Sigmoid colon (tissue), 7 donors: ENCODE data around the gene GSAP. TPM values are rescaled to one million over a fixed set of nuclear protein-coding genes. Genes with fewer than 3 reads are reported as not detected.
A peak's percentile ranks its signal among the peaks of the same experiment; 100 is the strongest.

Experiments
- DNase-seq: peaks from one replicate; pipeline ENCODE4 v3.0.0-alpha.2; 2019
- H3K27ac ChIP-seq, 4 donors: fragments of 200-600 bp; sonication (generic); one replicate each; pipeline ENCODE4 v1.5.1; 2016 to 2019; ENCODE audit warnings: mild to moderate bottlenecking in 1 of 4
- H3K27me3 ChIP-seq, 3 donors: fragments of 200-600 bp; sonication (generic); one replicate each; pipeline ENCODE4 v1.5.1; 2019; ENCODE audit warnings: mild to moderate bottlenecking in 1 of 3
- H3K36me3 ChIP-seq, 4 donors: fragments of 200-600 bp; sonication (generic); one replicate each; pipeline ENCODE4 v1.5.1; 2016 to 2019
- H3K4me1 ChIP-seq, 4 donors: fragments of 200-600 bp; sonication (generic); one replicate each; pipeline ENCODE4 v1.5.1; 2017 to 2019
- H3K4me3 ChIP-seq, 4 donors: fragments of 200-600 bp; sonication (generic); one replicate each; pipeline ENCODE4 v1.5.1; 2017 to 2019; ENCODE audit warnings: mild to moderate bottlenecking in 2 of 4, moderate library complexity in 1 of 4
- H3K9me3 ChIP-seq, 4 donors: fragments of 200-600 bp in 3 of 4; sonication (generic) in 3 of 4; one replicate each; pipeline versions ENCODE4 v1.5.1 to v1.6.1; 2013 to 2019
- EP300 ChIP-seq, 4 donors: sonication (generic); formaldehyde crosslinking; IDR thresholded peaks; one replicate each; pipeline ENCODE4 v1.6.1; 2017; ENCODE audit warnings: antibody characterized with exemption in 4 of 4
- POLR2A ChIP-seq, 2 donors: fragments of 450-650 bp; IDR thresholded peaks; one replicate each; pipeline ENCODE4 v1.6.1; 2016; ENCODE audit warnings: antibody characterized with exemption in 2 of 2, mild to moderate bottlenecking in 2 of 2, moderate library complexity in 2 of 2
- POLR2AphosphoS5 ChIP-seq, 4 donors: sonication (generic); formaldehyde crosslinking; IDR thresholded peaks; one replicate each; pipeline ENCODE4 v1.6.1; 2017; ENCODE audit warnings: antibody characterized with exemption in 4 of 4
- WGBS, 2 donors: extraction: QIAGEN DNeasy Blood & Tissue Kit; methylation state at CpG; one replicate each; pipeline ENCODE4 v1.1.7; 2013; 5-methylcytosine and 5-hydroxymethylcytosine counted together
- intact Hi-C: fragments of 100-400 bp; cut with DNase I; formaldehyde crosslinking; loops from one replicate; pipeline ENCODE4 v1.15.1; 2023
- polyA plus RNA-seq, 3 donors: library from polyadenylated mRNA; stranded (reverse); fragments of 200-250 nt; gene quantifications; one replicate each; pipeline ENCODE4 v1.2.3, GENCODE V29; 2013
- total RNA-seq, 4 donors: library from RNA; depleted of rRNA; stranded (reverse); fragments of >200 nt; gene quantifications; one replicate each; pipeline ENCODE4 v1.1.0, GENCODE V29; 2016
- TF ChIP-seq, protein P1 (sequence below), 4 experiments: fragments of 450-650 bp in 3 of 4; fragments of 200-600 bp in 1 of 4; IDR thresholded peaks; one replicate each; pipeline ENCODE4 v1.5.1; 2016 to 2019; ENCODE audit warnings: antibody characterized with exemption in 4 of 4, mild to moderate bottlenecking in 3 of 4, moderate library complexity in 2 of 4
- donor health status: healthy with polysubstance abuse.
- donor health status: Bipolar disorder and iron deficiency.
- donor health status: healthy.

The GSAP gene
- total and polyA plus RNA-seq, 7 donors, result 3.6 to 30.2 (median 15.1) TPM

DNA sequence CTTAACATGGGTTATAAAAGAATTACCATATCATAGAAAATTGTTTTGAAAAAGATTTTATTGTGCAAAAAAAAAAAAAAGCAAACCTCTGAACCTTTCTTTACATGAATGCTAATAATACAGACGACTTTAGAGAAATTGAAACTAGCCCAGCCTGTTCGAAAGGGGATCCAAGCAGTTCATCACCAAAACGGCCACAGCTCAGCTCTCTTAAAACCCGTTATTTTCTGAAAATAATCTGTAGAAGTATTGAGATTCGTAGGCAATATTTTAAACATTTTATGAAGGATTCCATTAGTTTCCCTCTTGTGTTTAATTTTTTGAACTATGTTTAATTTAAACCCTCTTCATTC lies 9.9 kb upstream of the GSAP start:
- DNase-seq, result no peak
- WGBS, 2 donors, result 64 to 75% methylated on average over 5 of the region's 5 CpGs
- no peaks in the 10 kb centered on the region for H3K9me3 ChIP-seq
- no peaks in the 10 kb centered on the region for H3K27me3 ChIP-seq
- H3K4me3 ChIP-seq, result peak overlapping the region in 3 of 4 donors; percentile 5 to 24 (median 7)
- TF ChIP-seq, protein P1, sequence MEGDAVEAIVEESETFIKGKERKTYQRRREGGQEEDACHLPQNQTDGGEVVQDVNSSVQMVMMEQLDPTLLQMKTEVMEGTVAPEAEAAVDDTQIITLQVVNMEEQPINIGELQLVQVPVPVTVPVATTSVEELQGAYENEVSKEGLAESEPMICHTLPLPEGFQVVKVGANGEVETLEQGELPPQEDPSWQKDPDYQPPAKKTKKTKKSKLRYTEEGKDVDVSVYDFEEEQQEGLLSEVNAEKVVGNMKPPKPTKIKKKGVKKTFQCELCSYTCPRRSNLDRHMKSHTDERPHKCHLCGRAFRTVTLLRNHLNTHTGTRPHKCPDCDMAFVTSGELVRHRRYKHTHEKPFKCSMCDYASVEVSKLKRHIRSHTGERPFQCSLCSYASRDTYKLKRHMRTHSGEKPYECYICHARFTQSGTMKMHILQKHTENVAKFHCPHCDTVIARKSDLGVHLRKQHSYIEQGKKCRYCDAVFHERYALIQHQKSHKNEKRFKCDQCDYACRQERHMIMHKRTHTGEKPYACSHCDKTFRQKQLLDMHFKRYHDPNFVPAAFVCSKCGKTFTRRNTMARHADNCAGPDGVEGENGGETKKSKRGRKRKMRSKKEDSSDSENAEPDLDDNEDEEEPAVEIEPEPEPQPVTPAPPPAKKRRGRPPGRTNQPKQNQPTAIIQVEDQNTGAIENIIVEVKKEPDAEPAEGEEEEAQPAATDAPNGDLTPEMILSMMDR (IDR thresholded peaks at IDR 0.05), result no peak
- TF ChIP-seq POLR2AphosphoS5 (IDR thresholded peaks at IDR 0.05), result no peak
- TF ChIP-seq POLR2A (IDR thresholded peaks at IDR 0.05), result no peak
- TF ChIP-seq EP300 (IDR thresholded peaks at IDR 0.05), result no peak
- no peaks in the 10 kb centered on the region for H3K36me3 ChIP-seq
- intact Hi-C loops, result no loop called here
- H3K4me1 ChIP-seq, result peaks cover 0 to 9% (median 0%) of the 10 kb centered on the region in 4 donors
- H3K27ac ChIP-seq, result peak overlapping the region in 3 of 4 donors; percentile 31 to 45 (median 39)

DNA sequence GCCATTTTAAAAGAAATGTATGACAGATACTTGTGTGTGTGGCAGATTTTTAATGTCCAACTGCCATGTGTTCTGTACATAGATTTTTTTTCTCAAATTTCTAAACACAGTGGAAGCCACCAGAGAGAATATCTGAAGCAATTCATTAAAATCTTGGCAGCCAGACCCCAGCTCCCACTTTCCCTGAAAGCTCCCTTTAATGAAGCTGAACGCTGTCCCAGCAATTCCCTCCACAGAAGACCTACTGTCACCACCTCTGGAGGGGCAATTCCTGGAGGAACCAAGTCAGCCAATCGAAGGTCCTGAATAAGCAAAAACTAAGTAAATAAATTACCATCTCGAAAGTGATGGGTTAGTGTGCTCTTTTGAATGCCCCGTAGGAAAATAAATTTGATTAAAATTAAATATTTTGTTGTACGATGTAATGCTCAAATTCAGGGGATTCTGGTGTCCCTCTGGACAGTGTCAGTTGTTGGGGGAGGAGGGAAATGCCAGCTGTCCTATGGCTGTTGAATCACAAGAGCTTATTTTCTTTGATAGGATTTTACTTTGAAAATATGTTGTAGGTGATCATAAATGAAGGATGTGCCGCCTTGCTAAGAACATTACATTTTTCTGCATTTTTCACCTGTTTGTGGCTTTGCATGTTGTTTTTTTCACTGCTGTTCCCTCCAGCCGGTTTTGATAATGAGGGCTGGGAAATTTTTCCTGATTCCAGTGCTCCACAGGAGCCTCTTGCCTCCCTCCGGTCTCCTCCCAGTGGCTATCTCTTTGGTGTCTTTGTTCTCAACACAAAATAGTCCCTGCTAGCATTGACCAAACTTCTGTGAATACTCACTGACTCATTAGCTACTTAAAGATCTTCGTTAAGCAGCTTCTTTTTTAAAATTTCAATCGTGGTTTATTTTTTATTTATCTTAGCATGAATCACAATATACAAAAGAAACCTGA lies 9.2 kb upstream of the GSAP start:
- 65 to 70% methylated on average over 10 of the region's 10 CpGs for WGBS, 2 donors
- intact Hi-C loops, result no loop called here
- Histone ChIP-seq H3K4me3 (peak overlapping the region in 3 of 4 donors; percentile 5 to 24 (median 7)), H3K9me3 (no peaks in the 10 kb centered on the region), H3K4me1 (peaks cover 0 to 9% (median 0%) of the 10 kb centered on the region in 4 donors), H3K27me3 (no peaks in the 10 kb centered on the region), H3K27ac (peak overlapping the region in 3 of 4 donors; percentile 31 to 45 (median 39)), H3K36me3 (no peaks in the 10 kb centered on the region)
- TF ChIP-seq EP300 (IDR thresholded peaks at IDR 0.05) (no peak), POLR2AphosphoS5 (IDR thresholded peaks at IDR 0.05) (no peak), POLR2A (IDR thresholded peaks at IDR 0.05) (no peak)
- TF ChIP-seq, protein P1 (IDR thresholded peaks at IDR 0.05), result no peak
- no peak for DNase-seq

DNA sequence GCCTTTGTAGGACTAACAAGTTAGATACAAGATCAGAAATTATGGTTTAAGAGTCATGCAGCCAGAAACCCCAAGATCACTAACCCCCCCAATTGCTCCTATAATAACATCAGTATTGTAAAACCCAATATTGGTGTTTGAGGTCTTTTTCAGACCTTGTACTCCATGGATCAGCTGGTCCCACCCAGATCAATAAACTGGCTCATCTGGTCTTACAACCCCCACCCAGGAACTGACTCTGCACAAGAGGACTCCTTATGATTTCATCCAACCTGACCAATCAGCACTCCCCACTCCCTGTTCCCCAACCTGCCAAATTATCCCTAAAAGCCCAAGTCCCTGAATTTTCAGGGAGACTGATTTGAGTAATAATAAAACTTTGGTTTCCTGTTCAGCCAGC lies 6.4 kb upstream of the GSAP start:
- H3K27ac ChIP-seq, result no peak overlapping the region
- TF ChIP-seq EP300 (IDR thresholded peaks at IDR 0.05), result no peak
- no peak for TF ChIP-seq POLR2AphosphoS5 (IDR thresholded peaks at IDR 0.05)
- TF ChIP-seq POLR2A (IDR thresholded peaks at IDR 0.05), result no peak
- TF ChIP-seq, protein P1 (IDR thresholded peaks at IDR 0.05), result no peak
- H3K36me3 ChIP-seq, result no peaks in the 10 kb centered on the region
- intact Hi-C loops, result no loop called here
- no peaks in the 10 kb centered on the region for H3K27me3 ChIP-seq
- H3K4me3 ChIP-seq, result no peak overlapping the region
- DNase-seq, result no peak
- peaks cover 0 to 8% (median 0%) of the 10 kb centered on the region in 4 donors for H3K4me1 ChIP-seq
- no peaks in the 10 kb centered on the region for H3K9me3 ChIP-seq

DNA sequence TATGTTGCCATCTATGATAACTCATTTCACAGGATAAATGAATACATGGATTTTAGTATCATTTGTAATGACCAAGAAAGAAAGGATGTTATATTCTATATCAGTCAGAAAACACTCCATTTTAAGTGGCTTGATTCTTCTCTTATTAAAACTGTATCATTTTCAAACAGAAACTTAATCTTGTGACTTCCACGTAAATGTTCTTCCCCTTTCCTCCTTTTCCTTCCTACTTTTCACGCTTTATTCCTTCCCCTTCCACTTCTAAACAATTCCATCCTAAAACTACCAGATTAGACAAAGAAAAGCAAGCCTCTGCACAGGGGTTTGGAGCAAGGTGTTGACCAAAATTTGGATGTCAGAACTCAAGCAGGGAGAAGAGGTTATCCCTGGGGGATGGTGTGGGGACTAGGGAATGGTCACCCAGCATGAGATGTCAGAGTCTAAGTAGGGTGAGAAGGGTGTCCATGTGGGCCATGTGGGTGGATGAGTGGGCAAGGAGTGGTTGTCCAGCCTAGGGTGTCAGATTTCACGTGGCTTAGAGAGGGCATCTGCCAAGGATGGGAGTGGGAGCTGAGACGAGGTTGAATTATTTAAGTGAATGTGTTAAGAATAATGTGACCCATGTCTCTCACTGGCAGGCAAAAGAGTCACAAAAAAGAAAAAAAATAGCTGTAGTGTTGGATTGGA lies 5.0 kb upstream of the GSAP start:
- no peaks in the 10 kb centered on the region for H3K36me3 ChIP-seq
- no peak for TF ChIP-seq EP300 (IDR thresholded peaks at IDR 0.05)
- H3K27ac ChIP-seq, result peak overlapping the region in 1 of 4 donors; percentile 1
- H3K4me1 ChIP-seq, result peaks cover 0 to 7% (median 1%) of the 10 kb centered on the region in 4 donors
- H3K4me3 ChIP-seq, result no peak overlapping the region
- H3K27me3 ChIP-seq, result no peaks in the 10 kb centered on the region
- 72 to 78% methylated on average over 4 of the region's 4 CpGs for WGBS, 2 donors
- no peak for DNase-seq
- H3K9me3 ChIP-seq, result no peaks in the 10 kb centered on the region
- intact Hi-C loops, result no loop called here

DNA sequence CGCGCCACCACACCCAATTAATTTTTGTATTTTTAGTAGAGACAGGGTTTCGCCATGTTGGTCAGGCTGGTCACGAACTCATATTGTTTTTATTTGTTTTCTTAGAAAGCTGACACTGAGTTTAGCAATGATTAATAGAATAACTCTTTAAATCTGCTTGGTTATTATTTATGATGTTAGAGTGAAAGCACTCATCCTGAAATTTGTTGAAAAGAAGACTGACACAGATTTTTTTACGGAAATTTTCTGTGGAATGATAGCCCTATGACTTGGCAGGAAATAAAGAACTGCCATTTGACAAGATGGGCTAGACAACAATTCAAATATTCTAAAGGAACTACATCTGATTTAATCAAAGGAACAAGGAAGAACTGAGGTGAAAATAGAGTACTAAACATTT lies 4.3 kb upstream of the GSAP start:
- no peaks in the 10 kb centered on the region for H3K9me3 ChIP-seq

More for the DNA sequence above, 4.3 kb upstream of the GSAP start:
- H3K27me3 ChIP-seq, result no peaks in the 10 kb centered on the region
- peak overlapping the region in 1 of 4 donors; percentile 1 for H3K27ac ChIP-seq
- intact Hi-C loops, result no loop called here
- no peak overlapping the region for H3K4me3 ChIP-seq
- WGBS, 2 donors, result 94 to 95% methylated on average over 5 of the region's 5 CpGs
- H3K4me1 ChIP-seq, result peaks cover 0 to 7% (median 2%) of the 10 kb centered on the region in 4 donors
- TF ChIP-seq POLR2AphosphoS5 (IDR thresholded peaks at IDR 0.05) (no peak), POLR2A (IDR thresholded peaks at IDR 0.05) (no peak), EP300 (IDR thresholded peaks at IDR 0.05) (no peak)
- TF ChIP-seq, protein P1 (IDR thresholded peaks at IDR 0.05), result no peak
- no peaks in the 10 kb centered on the region for H3K36me3 ChIP-seq
- DNase-seq, result no peak
